Measurements from ENCODE around the gene ASAP3. TPM values are rescaled to one million over a fixed set of nuclear protein-coding genes. Genes with fewer than 3 reads are reported as not detected.

Gene ASAP3
- total RNA-seq, 1 experiment from 2014 or later = 17.6 TPM

DNA sequence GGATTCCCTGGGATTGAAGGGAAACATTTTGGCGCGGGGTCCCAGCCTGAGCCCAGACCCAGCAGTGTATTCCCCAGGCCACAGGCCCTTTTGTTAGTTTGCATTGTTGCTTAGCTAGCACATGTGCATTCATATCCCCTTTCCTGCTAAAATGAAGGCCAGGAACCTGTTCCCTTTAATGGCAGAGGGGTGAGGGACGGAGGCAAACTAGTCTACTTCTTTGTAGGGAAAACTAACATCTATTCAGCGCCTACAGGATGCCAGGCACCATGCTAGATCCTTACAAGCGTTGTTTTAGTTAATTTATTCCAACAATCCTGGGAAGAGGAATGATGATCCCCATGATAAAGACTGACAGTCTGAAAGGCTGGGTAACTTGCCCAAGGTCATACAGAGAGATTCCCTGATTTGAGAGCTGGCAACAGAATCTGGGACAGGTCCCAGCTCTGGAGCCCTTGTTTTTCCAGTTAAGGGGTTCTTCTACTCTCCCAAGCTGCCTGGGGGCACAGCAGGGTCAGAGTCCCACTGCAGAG, 47.6 kb upstream of the ASAP3 start:
- no peak overlapping the region for H3K27ac ChIP-seq
- H2AFZ ChIP-seq = peak overlapping the region; percentile 72; the same call in 1 of the 2 replicates
- BruUV-seq (replicated peaks) = TSS peak; percentile 75

DNA sequence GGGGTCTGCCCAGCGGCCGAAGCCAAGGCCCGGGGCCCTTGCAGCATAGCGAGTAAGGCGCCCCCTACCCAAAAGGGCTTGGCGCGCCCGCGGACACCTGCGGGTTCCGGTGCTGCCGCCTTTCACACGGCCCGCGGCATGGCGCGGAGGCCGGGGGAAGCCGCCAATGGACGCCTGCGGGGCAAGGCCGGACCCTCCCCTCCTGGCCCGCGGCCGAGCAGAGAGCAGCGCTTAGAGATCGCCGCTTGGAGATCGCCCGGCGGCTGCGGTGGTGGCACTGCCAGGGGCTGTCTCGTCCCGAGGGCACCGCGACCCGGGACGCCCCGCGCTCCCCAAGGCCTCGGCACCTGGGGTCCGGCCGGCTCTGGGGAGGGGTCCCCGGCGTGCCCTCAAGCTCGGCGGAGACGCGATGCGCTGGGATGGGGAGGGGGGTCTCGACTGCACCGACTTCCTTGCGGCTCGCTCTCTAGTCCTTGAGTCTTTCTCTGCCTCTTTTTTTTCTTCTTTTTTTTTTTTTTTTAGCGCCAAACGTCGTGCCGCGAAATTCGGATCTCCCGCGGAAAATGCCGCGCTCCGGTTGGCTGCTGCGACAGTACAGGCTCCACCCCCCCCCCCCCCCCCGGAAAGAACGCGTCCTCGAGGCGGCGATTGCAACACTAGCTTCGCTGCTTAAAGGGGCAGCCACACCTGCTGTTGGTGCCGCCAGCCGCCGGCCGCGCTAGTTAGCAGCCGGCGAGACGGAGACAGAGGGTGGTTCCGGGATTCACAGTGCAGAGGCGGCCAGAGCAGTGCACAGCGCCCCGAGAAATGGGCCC, 47.0 kb upstream of the ASAP3 start, which contains the start of gene E2F2:
E2F2 (minus strand) TSS at position 487 of the 815 bp plus-strand sequence; CDS start at position 47, 440 bp downstream.
- Histone ChIP-seq H2AFZ (peak within 1 kb of the TSS; percentile 74), H3F3A (ENCODE audit: insufficient read depth, low read depth) (peaks cover 38% of the 10 kb centered on the region; the same call in 1 of the 2 replicates), H3K27ac (peak within 1 kb of the TSS; percentile 12; the same call in 1 of the 2 replicates), H3K4me1 (replicated peaks; ENCODE audit: insufficient read depth) (peaks cover 70% of the 10 kb centered on the region), H3K79me2 (ENCODE audit: low read depth) (peaks cover 27% of the 10 kb centered on the region; the same call in 1 of the 2 replicates), H3K9me3 (ENCODE audit: insufficient read depth, low read depth) (no peaks in the 10 kb centered on the region), H3K4me3 (peak within 1 kb of the TSS; percentile 65), H3K27me3 (ENCODE audit: insufficient read depth, low read depth) (no peaks in the 10 kb centered on the region), H3K4me2 (peak within 1 kb of the TSS; percentile 82), H3K9me2 (ENCODE audit: insufficient read depth) (no peaks in the 10 kb centered on the region), H4K20me1 (ENCODE audit: insufficient read depth) (no peaks in the 10 kb centered on the region; the same call in 1 of the 2 replicates), H3K36me3 (ENCODE audit: low read depth) (no peaks in the 10 kb centered on the region)
- DNase-seq = peak; percentile 70 to 73
- intact Hi-C loops (cut with micrococcal nuclease; ENCODE audit: unreplicated experiment) = loop anchor here (2.0 to 10.0 kb wide), 3 partner anchors 78 to 334 kb away; partner anchors contain the start of gene ZNF436
- TF ChIP-seq, protein P1, sequence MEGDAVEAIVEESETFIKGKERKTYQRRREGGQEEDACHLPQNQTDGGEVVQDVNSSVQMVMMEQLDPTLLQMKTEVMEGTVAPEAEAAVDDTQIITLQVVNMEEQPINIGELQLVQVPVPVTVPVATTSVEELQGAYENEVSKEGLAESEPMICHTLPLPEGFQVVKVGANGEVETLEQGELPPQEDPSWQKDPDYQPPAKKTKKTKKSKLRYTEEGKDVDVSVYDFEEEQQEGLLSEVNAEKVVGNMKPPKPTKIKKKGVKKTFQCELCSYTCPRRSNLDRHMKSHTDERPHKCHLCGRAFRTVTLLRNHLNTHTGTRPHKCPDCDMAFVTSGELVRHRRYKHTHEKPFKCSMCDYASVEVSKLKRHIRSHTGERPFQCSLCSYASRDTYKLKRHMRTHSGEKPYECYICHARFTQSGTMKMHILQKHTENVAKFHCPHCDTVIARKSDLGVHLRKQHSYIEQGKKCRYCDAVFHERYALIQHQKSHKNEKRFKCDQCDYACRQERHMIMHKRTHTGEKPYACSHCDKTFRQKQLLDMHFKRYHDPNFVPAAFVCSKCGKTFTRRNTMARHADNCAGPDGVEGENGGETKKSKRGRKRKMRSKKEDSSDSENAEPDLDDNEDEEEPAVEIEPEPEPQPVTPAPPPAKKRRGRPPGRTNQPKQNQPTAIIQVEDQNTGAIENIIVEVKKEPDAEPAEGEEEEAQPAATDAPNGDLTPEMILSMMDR (conservative IDR thresholded peaks at IDR 0.05) = no peak; the same call in 1 of the 2 replicates
- TF ChIP-seq EZH2 (IDR thresholded peaks at IDR 0.05; ENCODE audit: low read depth) = no peak
- ChIA-PET POLR2A (ENCODE audit: unreplicated experiment) (interaction anchor here (0.5 to 0.6 kb wide), 2 partner anchors 25 to 149 kb away, joined by 4 to 5 read pairs; no protein-coding TSS in a partner anchor), CTCF (interaction anchor here (0.7 to 0.9 kb wide), 2 partner anchors 9 to 89 kb away, joined by 3 to 8 read pairs; no protein-coding TSS in a partner anchor)
- BruUV-seq (replicated peaks) = no TSS peak

More for the DNA sequence above, 47.6 kb upstream of the ASAP3 start:
- Histone ChIP-seq H3K4me2 (peak overlapping the region; percentile 82), H3K36me3 (ENCODE audit: low read depth) (no peaks in the 10 kb centered on the region), H4K20me1 (ENCODE audit: insufficient read depth) (no peaks in the 10 kb centered on the region; the same call in 1 of the 2 replicates), H3K9me2 (ENCODE audit: insufficient read depth) (no peaks in the 10 kb centered on the region), H3K4me3 (peak overlapping the region; percentile 46; the same call in 1 of the 2 replicates), H3K9me3 (ENCODE audit: insufficient read depth, low read depth) (no peaks in the 10 kb centered on the region), H3K4me1 (replicated peaks; ENCODE audit: insufficient read depth) (peaks cover 64% of the 10 kb centered on the region), H3F3A (ENCODE audit: insufficient read depth, low read depth) (peaks cover 38% of the 10 kb centered on the region; the same call in 1 of the 2 replicates), H3K79me2 (ENCODE audit: low read depth) (peaks cover 20% of the 10 kb centered on the region; the same call in 1 of the 2 replicates), H3K27me3 (ENCODE audit: insufficient read depth, low read depth) (no peaks in the 10 kb centered on the region)
- no peak for DNase-seq
- CTCF ChIA-PET = interaction anchor here (0.7 kb wide), 2 partner anchors 89 to 431 kb away, joined by 3 to 8 read pairs; no protein-coding TSS in a partner anchor
- no peak for TF ChIP-seq EZH2 (IDR thresholded peaks at IDR 0.05; ENCODE audit: low read depth)
- TF ChIP-seq, protein P1 (conservative IDR thresholded peaks at IDR 0.05) = no peak; the same call in 1 of the 2 replicates
- POLR2A ChIA-PET (ENCODE audit: unreplicated experiment) = interaction anchor here (0.6 kb wide), 1 partner anchor 25 kb away, joined by 3 read pairs; no protein-coding TSS in a partner anchor
- intact Hi-C loops (cut with micrococcal nuclease; ENCODE audit: unreplicated experiment) = loop anchor here (2.0 to 10.0 kb wide), 3 partner anchors 79 to 335 kb away; partner anchors contain the start of gene ZNF436
